Kidney glomerular epithelial cell (primary cell): Measurements from ENCODE around the gene ARID1B.

Source experiments
- DNase-seq: peaks from one replicate; lab custom pipeline; 2025; lab: John Stamatoyannopoulos, UW

The ARID1B gene

GRCh38 chr6:157246048-157246630 is 469.0 kb downstream of the ARID1B start:
- no peak for DNase-seq

DNA sequence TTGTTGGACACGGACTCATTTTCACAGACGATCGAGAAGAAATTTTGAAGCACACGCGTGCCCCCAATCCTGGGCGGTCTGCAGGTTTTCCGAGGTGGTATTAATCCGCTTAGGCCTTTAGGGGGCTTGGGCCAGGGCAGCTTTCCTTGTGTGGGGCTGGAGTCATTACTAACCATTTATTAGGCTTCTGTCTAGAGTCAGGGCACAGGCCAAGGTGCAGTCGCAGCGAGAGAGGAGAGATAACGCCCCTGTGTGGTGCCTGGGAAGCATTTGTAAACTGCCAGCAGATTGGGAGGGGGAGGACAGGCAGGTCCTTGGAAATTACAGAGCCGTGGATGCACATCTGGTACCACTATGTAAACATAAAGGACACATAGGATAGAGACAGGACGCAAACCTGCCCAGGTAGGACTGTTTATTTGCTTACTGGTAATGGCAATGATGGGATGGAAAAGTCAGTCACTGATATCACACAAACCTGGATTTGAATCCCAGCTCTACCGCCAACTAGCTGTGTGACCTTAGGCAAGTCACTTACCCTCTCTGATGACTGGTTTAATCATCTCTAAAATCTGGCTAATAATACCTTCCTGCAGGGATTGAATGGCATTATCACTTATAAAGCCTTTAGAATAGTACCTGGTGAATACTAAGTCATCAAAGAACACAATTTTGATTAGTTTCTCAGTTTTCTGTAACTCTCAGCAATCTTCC is 469.8 kb downstream of the ARID1B start:
- no peak for DNase-seq

DNA sequence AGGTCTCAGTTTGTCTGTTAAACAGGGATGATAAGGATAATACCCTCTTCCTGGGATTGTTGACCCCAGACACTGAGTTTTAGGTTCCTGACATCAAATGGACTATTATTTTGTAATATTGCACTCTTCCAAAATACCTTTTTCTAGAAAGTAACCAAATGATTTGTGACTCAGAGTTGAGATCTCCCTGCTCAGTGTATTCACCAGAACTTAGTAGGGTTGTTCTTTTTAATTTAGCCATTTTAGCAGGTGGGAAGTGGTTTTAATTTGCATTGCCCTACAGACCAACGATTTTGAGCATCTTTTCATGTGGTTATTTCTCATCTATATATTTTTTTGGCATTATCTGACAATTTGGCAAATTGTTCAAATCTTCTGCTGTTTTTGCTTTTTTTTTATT is 471.1 kb downstream of the ARID1B start:
- no peak for DNase-seq

- no peak for DNase-seq
These were observed 472.6 kb downstream of the ARID1B start for GRCh38 chr6:157249826-157250225.

DNA sequence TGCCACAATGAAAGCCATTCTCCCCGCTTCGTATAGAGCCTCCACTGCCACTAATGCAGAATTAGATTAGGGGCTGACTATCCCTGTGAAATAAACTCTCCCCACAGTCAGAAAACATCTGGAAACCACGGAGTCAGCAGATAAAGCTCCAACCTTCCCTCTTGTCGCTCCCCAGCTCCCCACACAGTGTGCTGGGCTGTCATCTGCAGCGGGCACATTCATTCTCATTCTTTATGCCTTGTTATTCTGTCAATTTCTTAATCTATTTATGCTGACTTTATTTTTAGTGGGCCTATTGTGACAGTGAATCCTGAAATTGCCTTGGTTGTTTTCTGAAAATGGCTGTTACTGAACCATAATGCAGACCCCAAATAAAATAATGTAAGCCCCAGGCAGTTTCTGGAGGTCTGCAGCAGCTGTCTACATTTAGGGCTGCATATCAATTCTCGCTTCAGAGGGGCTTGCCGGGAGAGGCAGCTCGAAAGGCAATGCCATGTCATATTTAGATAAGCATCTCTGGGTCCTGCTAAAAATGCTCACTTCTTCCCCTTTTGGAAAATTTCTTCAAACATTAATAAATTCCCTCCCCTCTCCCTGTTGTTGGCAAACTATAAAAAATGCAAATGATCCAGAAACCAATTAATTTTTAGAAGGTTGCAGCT is 474.5 kb downstream of the ARID1B start:
- DNase-seq: no peak

- no peak for DNase-seq
These were observed 475.8 kb downstream of the ARID1B start for GRCh38 chr6:157253017-157253416.

- no peak for DNase-seq
These were observed 476.5 kb downstream of the ARID1B start for GRCh38 chr6:157253699-157254098.

- no peak for DNase-seq
These were observed 477.4 kb downstream of the ARID1B start for GRCh38 chr6:157254538-157254937.

DNA sequence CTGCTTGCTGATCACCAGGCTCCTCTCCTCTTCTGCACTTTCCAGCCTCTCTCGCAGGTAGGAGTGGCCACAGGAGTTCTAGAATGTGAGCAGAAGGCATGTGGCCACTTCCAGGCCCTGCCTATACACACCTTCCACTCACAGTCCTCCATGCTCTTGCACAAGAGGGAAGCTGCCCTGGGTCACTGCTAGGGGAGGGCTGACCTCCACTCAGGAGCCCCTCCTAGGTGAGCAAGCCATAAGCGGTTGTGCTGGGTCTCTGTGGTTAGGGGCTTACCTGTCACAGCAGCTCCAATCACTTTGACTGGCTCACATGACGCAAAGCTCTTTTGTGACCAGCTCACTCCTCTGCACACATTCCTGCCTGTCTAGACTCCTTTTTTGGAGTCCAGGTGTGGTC is 477.9 kb downstream of the ARID1B start:
- no peak for DNase-seq

DNA sequence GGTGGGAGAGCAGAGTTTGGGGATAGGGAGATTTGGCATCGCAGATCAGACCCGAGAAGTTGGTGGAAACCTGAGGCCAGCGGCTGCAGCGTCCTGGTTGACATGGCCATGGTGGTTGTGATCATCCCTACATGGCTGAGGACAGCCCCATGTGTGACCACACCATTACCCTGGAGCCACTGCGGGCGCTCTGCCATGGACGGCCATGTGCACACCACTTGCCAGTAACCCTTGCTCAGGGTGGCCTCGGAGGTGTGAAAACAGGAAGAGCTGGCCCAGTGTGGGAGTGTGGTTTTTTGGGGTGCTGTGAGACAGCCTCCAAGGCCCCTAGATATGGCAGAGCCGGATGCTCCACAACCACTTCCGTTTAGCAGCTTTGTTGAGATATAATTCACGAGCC is 481.7 kb downstream of the ARID1B start:
- DNase-seq: no peak

GRCh38 chr6:157259443-157259842 is 482.3 kb downstream of the ARID1B start:
- no peak for DNase-seq
